ENCODE results near the gene PTPN14. TPM values are rescaled to one million over a fixed set of nuclear protein-coding genes. Genes with fewer than 3 reads are reported as not detected.

PTPN14 gene
- total RNA-seq, 1 donor from 2014 or later, result 27.2 TPM

GRCh38 chr1:214552174-214552608 is 789 bp upstream of the PTPN14 start:
- Histone ChIP-seq H3K9me3 (no peaks in the 10 kb centered on the region), H3K27ac (peak overlapping the region; percentile 99 to 100), H3K36me3 (no peaks in the 10 kb centered on the region), H3K27me3 (no peaks in the 10 kb centered on the region), H3K4me3 (peak overlapping the region; percentile 90 to 96), H3K4me1 (peaks cover 0 to 29% of the 10 kb centered on the region in 2 donors)
- DNase-seq (ENCODE audit: low spot score in 2 of 2), result peak in 1 of 2 donors; percentile 86
- peak in 1 of 3 experiments; percentile 2 for TF ChIP-seq CTCF (IDR thresholded peaks at IDR 0.05)
- intact Hi-C loops (cut with DNase I), result loop anchor here (5.0 kb wide), 1 partner anchor 1095 kb away; no protein-coding TSS in a partner anchor

- H3K27me3 ChIP-seq, result no peaks in the 10 kb centered on the region
- peaks cover 0 to 30% of the 10 kb centered on the region in 2 donors for H3K4me1 ChIP-seq
- H3K4me3 ChIP-seq, result peak overlapping the region; percentile 90 to 96
- H3K27ac ChIP-seq, result peak overlapping the region; percentile 99 to 100
- no peak for TF ChIP-seq CTCF (IDR thresholded peaks at IDR 0.05)
- no peaks in the 10 kb centered on the region for H3K9me3 ChIP-seq
- DNase-seq (ENCODE audit: low spot score in 2 of 2), result peak in 1 of 2 donors; percentile 86
- intact Hi-C loops (cut with DNase I), result loop anchor here (1.0 to 5.0 kb wide), 5 partner anchors 34 to 1094 kb away; partner anchors contain the start of genes CENPF and SMYD2
- H3K36me3 ChIP-seq, result no peaks in the 10 kb centered on the region
Measured at GRCh38 chr1:214550857-214551435, 456 bp downstream of the PTPN14 start.

- H3K9me3 ChIP-seq, result no peaks in the 10 kb centered on the region
- no peaks in the 10 kb centered on the region for H3K36me3 ChIP-seq
- peak overlapping the region; percentile 99 to 100 for H3K27ac ChIP-seq
- H3K4me3 ChIP-seq, result peak overlapping the region; percentile 90 to 96
- no peak for DNase-seq (ENCODE audit: low spot score in 2 of 2)
- no peak for TF ChIP-seq CTCF (IDR thresholded peaks at IDR 0.05)
- no peaks in the 10 kb centered on the region for H3K27me3 ChIP-seq
- peaks cover 0 to 30% of the 10 kb centered on the region in 2 donors for H3K4me1 ChIP-seq
- intact Hi-C loops (cut with DNase I), result loop anchor here (2.0 to 5.0 kb wide), 4 partner anchors 35 to 1093 kb away; partner anchors contain the start of gene CENPF
Measured at GRCh38 chr1:214550013-214550856, 1.2 kb downstream of the PTPN14 start.

- no peak for TF ChIP-seq CTCF (IDR thresholded peaks at IDR 0.05)
- H3K4me1 ChIP-seq, result peaks cover 0 to 30% of the 10 kb centered on the region in 2 donors
- DNase-seq (ENCODE audit: low spot score in 2 of 2), result no peak
- H3K36me3 ChIP-seq, result no peaks in the 10 kb centered on the region
- H3K4me3 ChIP-seq, result peak overlapping the region; percentile 90 to 96
- peak overlapping the region in 1 of 2 donors; percentile 17 for H3K27ac ChIP-seq
- intact Hi-C loops (cut with DNase I), result loop anchor here (2.0 to 5.0 kb wide), 4 partner anchors 35 to 1092 kb away; partner anchors contain the start of gene CENPF
- H3K27me3 ChIP-seq, result no peaks in the 10 kb centered on the region
- H3K9me3 ChIP-seq, result no peaks in the 10 kb centered on the region
Measured at GRCh38 chr1:214549604-214550003, 1.8 kb downstream of the PTPN14 start.

GRCh38 chr1:214548988-214549387 is 2.4 kb downstream of the PTPN14 start:
- intact Hi-C loops (cut with DNase I), result no loop called here
- H3K27ac ChIP-seq, result no peak overlapping the region
- peaks cover 0 to 30% of the 10 kb centered on the region in 2 donors for H3K4me1 ChIP-seq

More at GRCh38 chr1:214548988-214549387, 2.4 kb downstream of the PTPN14 start:
- Histone ChIP-seq H3K9me3 (no peaks in the 10 kb centered on the region), H3K36me3 (no peaks in the 10 kb centered on the region), H3K27me3 (no peaks in the 10 kb centered on the region), H3K4me3 (peak overlapping the region; percentile 90 to 96)
- no peak for TF ChIP-seq CTCF (IDR thresholded peaks at IDR 0.05)
- DNase-seq (ENCODE audit: low spot score in 2 of 2), result peak in 1 of 2 donors; percentile 70
